OCI-LY3 (cell line): ENCODE data around the gene SELENOW.

Source experiments
- H2AFZ ChIP-seq: fragments of 200-600, 300-600 bp; shearing (Covaris generic); 2 replicates; pipeline ENCODE4 v1.6.0; 2014; ENCODE audit warnings: antibody characterized with exemption, low read depth, low read length
- H3K27ac ChIP-seq: fragments of 200-600, 300-600 bp; sonication (generic); 2 replicates; pipeline ENCODE4 v1.5.1; 2014; ENCODE audit warnings: mild to moderate bottlenecking, low read length, moderate library complexity, mixed read lengths
- H3K27me3 ChIP-seq: fragments of 200-600, 300-600 bp; sonication (generic); 2 replicates; pipeline ENCODE4 v1.6.1; 2014; ENCODE audit warnings: low read depth, low read length, mixed read lengths
- H3K36me3 ChIP-seq: fragments of 200-600, 300-600 bp; sonication (generic); replicated peaks from 2 replicates; pipeline ENCODE3; 2014; ENCODE audit warnings: low read depth, low read length, mixed read lengths
- H3K4me1 ChIP-seq: fragments of 300-600, 200-600 bp; sonication (generic); 2 replicates; pipeline ENCODE4 v1.6.1; 2014; ENCODE audit warnings: low read length, mixed read lengths
- H3K4me2 ChIP-seq: fragments of 200-600, 300-600 bp; sonication (generic); 2 replicates; pipeline ENCODE4 v1.6.1; 2014; ENCODE audit warnings: low read length, mixed read lengths
- H3K4me3 ChIP-seq: fragments of 300-600, 200-600 bp; sonication (generic); 2 replicates; pipeline ENCODE4 v1.5.1; 2014; ENCODE audit warnings: antibody characterized with exemption, mild to moderate bottlenecking, low read length, moderate library complexity
- H3K79me2 ChIP-seq: fragments of 300-600, 200-600 bp; shearing (Covaris generic); 2 replicates; pipeline ENCODE4 v1.6.1; 2014; ENCODE audit warnings: mild to moderate bottlenecking, low read length, mixed read lengths
- H3K9ac ChIP-seq: fragments of 300-600, 200-600 bp; shearing (Covaris generic); 2 replicates; pipeline ENCODE4 v1.6.0; 2014; ENCODE audit warnings: mild to moderate bottlenecking, low read length, moderate library complexity
- H3K9me3 ChIP-seq: fragments of 200-600, 300-600 bp; shearing (Covaris generic); 2 replicates; pipeline ENCODE4 v1.6.1; 2014; ENCODE audit warnings: low read length, mixed read lengths; ENCODE audit not compliant: insufficient read depth
- H4K20me1 ChIP-seq: fragments of 200-600, 300-600 bp; sonication (generic); 2 replicates; pipeline ENCODE4 v1.6.1; 2016; ENCODE audit warnings: low read length, mixed read lengths; ENCODE audit not compliant: insufficient read depth
- CTCF ChIP-seq: fragments of 200-600, 300-600 bp; sonication (generic); IDR thresholded peaks from 2 replicates; pipeline ENCODE4 v1.5.1; 2014; ENCODE audit warnings: antibody characterized with exemption, low read length, low read depth
- EZH2phosphoT487 ChIP-seq: fragments of 200-600 bp; shearing (Covaris generic); IDR thresholded peaks from 2 replicates; pipeline ENCODE4 v1.6.1; 2018; ENCODE audit warnings: antibody characterized with exemption, mixed run types, low read depth

Gene SELENOW

GRCh38 chr19:47730910-47731309 lies 47.6 kb upstream of the SELENOW start:
- Histone ChIP-seq H4K20me1 (no peaks in the 10 kb centered on the region), H3K9ac (no peak overlapping the region), H3K27ac (no peak overlapping the region), H2AFZ (no peak overlapping the region), H3K9me3 (no peaks in the 10 kb centered on the region), H3K4me3 (no peak overlapping the region), H3K4me1 (no peaks in the 10 kb centered on the region), H3K79me2 (no peaks in the 10 kb centered on the region), H3K4me2 (no peak overlapping the region), H3K27me3 (no peaks in the 10 kb centered on the region), H3K36me3 (no peaks in the 10 kb centered on the region)
- TF ChIP-seq CTCF (no peak), EZH2phosphoT487 (no peak)

GRCh38 chr19:47735131-47735530 lies 43.4 kb upstream of the SELENOW start:
- H2AFZ ChIP-seq, result no peak overlapping the region
- H3K79me2 ChIP-seq, result no peaks in the 10 kb centered on the region
- H3K4me3 ChIP-seq, result no peak overlapping the region
- no peak overlapping the region for H3K4me2 ChIP-seq
- H3K9ac ChIP-seq, result no peak overlapping the region
- no peaks in the 10 kb centered on the region for H3K4me1 ChIP-seq
- no peaks in the 10 kb centered on the region for H3K27me3 ChIP-seq
- no peaks in the 10 kb centered on the region for H3K36me3 ChIP-seq
- no peaks in the 10 kb centered on the region for H4K20me1 ChIP-seq
- TF ChIP-seq CTCF (no peak), EZH2phosphoT487 (no peak)
- H3K9me3 ChIP-seq, result no peaks in the 10 kb centered on the region
- H3K27ac ChIP-seq, result no peak overlapping the region

- Histone ChIP-seq H3K4me1 (peaks cover 18% of the 10 kb centered on the region), H3K27me3 (no peaks in the 10 kb centered on the region), H3K9me3 (no peaks in the 10 kb centered on the region), H3K36me3 (no peaks in the 10 kb centered on the region), H4K20me1 (no peaks in the 10 kb centered on the region), H3K9ac (no peak overlapping the region), H3K27ac (no peak overlapping the region), H2AFZ (no peak overlapping the region), H3K79me2 (peaks cover 6% of the 10 kb centered on the region), H3K4me3 (no peak overlapping the region), H3K4me2 (no peak overlapping the region)
- TF ChIP-seq CTCF, result no peak
- TF ChIP-seq EZH2phosphoT487, result no peak
Measured at GRCh38 chr19:47740866-47741519, 37.5 kb upstream of the SELENOW start.

- Histone ChIP-seq H3K4me1 (peaks cover 23% of the 10 kb centered on the region), H3K27ac (no peak overlapping the region)
Measured at GRCh38 chr19:47741544-47742140, 36.9 kb upstream of the SELENOW start.

More at GRCh38 chr19:47741544-47742140, 36.9 kb upstream of the SELENOW start:
- Histone ChIP-seq H3K9me3 (no peaks in the 10 kb centered on the region), H3K27me3 (no peaks in the 10 kb centered on the region), H3K4me3 (no peak overlapping the region), H3K79me2 (peaks cover 12% of the 10 kb centered on the region), H3K9ac (no peak overlapping the region), H3K36me3 (peaks cover 2% of the 10 kb centered on the region), H4K20me1 (peaks cover 1% of the 10 kb centered on the region; the same call in 1 of the 2 replicates), H3K4me2 (no peak overlapping the region), H2AFZ (no peak overlapping the region)
- TF ChIP-seq EZH2phosphoT487 (no peak), CTCF (no peak)
